ENCODE measurements around the gene HMGB2. TPM values are rescaled to one million over a fixed set of nuclear protein-coding genes. Genes with fewer than 3 reads are reported as not detected.

HMGB2 gene
- total RNA-seq (2022) (272 and 326 TPM in 2 replicates), Bru-seq, nascent RNA (percentile 99 among the genes with signal in this experiment), BruChase-seq, experiment 1, labeled RNA remaining after a 2-hour chase (percentile 100 among the genes with signal in this experiment), BruChase-seq, experiment 2, labeled RNA remaining after a 6-hour chase (percentile 100 among the genes with signal in this experiment)
- long read RNA-seq, transcript HMGB2-201 (5 exons, 1,889 nt) = major isoform, 294 of 411 reads
- long read RNA-seq, transcript HMGB2-203 (5 exons, 1,175 nt) = minor isoform, 31 of 411 reads
- long read RNA-seq, transcript HMGB2-202 (4 exons, 1,032 nt) = minor isoform, 5 of 411 reads
- long read RNA-seq, partial matches to known transcripts = 62 of 411 reads
- long read RNA-seq, other reads (novel, unspliced or antisense) = 19 of 411 reads

DNA sequence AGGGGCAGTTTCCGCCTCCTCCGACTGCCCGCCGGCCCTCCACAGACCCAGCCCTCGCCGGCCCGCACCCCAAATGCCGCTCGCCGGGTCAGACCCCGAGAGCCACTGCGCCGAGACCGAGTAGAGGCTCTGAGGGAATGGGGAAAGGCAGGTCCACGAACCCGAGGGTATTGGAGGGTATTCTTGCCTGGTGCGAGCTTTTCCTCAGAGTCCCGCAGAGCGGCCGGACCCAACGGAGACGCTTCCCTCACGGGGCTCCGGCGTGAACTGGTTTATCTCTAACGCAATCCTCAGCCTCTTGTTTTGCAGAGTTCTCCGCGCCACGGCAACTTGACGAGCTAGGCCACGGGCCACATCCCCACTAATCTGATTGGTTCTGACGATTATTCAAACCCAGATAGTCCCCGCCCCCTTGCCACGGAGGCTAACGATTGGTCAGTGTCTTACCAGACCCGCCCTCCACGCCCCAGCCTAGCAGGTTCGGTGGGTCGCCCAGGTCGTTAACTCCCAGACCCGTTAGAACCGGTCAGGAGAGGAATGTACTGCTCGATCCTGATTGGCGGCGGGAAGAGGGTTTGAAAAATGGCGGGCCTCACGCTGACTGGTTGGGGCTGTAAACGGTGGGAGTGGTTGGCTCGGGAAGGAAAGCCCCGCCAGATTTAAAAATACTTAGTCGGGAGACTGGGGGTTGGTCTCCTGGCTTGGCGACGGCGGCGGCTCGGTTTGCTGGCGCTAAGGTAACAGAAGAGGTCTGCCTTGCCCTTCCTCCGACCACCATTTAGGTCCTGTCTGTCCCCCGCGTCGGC, at the start of gene HMGB2:
HMGB2 (minus strand) TSS at position 274 of the 806 bp plus-strand sequence. CDS start 709 bp downstream, outside the sequence.
- peaks cover 53% of the 10 kb centered on the region for H3K36me3 Mint-ChIP-seq (ENCODE audit: insufficient read depth, unreplicated experiment)
- ChIA-PET CTCF (interaction anchor here (0.5 to 1.3 kb wide), 6 partner anchors 11 to 83 kb away, joined by 3 to 20 read pairs (median 4); partner anchors contain the start of gene SAP30), POLR2A (interaction anchor here (0.6 to 3.1 kb wide), 8 partner anchors 11 to 184 kb away, joined by 3 to 113 read pairs (median 9); partner anchors contain the start of genes GALNT7 and SAP30)
- peak; percentile 99 to 100 for DNase-seq
- no peaks in the 10 kb centered on the region for H3K27me3 Mint-ChIP-seq (ENCODE audit: insufficient read depth, unreplicated experiment)
- intact Hi-C loops (cut with micrococcal nuclease; ENCODE audit: unreplicated experiment) = loop anchor here (1.0 to 10.0 kb wide), 2 partner anchors 36 to 861 kb away; partner anchors contain the start of gene SAP30
- no peaks in the 10 kb centered on the region for H3K27me3 ChIP-seq (replicated peaks; ENCODE audit: control insufficient read depth, insufficient read depth, low read length)
- TF ChIP-seq, protein P1, sequence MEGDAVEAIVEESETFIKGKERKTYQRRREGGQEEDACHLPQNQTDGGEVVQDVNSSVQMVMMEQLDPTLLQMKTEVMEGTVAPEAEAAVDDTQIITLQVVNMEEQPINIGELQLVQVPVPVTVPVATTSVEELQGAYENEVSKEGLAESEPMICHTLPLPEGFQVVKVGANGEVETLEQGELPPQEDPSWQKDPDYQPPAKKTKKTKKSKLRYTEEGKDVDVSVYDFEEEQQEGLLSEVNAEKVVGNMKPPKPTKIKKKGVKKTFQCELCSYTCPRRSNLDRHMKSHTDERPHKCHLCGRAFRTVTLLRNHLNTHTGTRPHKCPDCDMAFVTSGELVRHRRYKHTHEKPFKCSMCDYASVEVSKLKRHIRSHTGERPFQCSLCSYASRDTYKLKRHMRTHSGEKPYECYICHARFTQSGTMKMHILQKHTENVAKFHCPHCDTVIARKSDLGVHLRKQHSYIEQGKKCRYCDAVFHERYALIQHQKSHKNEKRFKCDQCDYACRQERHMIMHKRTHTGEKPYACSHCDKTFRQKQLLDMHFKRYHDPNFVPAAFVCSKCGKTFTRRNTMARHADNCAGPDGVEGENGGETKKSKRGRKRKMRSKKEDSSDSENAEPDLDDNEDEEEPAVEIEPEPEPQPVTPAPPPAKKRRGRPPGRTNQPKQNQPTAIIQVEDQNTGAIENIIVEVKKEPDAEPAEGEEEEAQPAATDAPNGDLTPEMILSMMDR (IDR thresholded peaks at IDR 0.05; ENCODE audit: insufficient read depth in 1 of 2, low read depth in 1 of 2, low read length in 1 of 2, severe bottlenecking in 1 of 2, unreplicated experiment in 1 of 2) = no peak
- no peaks in the 10 kb centered on the region; the same call in 1 of the 2 replicates for H3K36me3 ChIP-seq (ENCODE audit: control insufficient read depth, insufficient read depth, low read length)
- H3K4me1 ChIP-seq = peaks cover 14% of the 10 kb centered on the region
- BruUV-seq (replicated peaks) = no TSS peak
- peak within 1 kb of the TSS; percentile 98 for H3K27ac Mint-ChIP-seq (ENCODE audit: unreplicated experiment)
- H3K4me3 ChIP-seq (ENCODE audit: low read depth, low read length) = peak within 1 kb of the TSS; percentile 84
- H3K9me3 ChIP-seq = no peaks in the 10 kb centered on the region
- H3K4me3 Mint-ChIP-seq (ENCODE audit: unreplicated experiment) = peak within 1 kb of the TSS; percentile 86
- no peaks in the 10 kb centered on the region for H3K9me3 Mint-ChIP-seq (ENCODE audit: unreplicated experiment)
- peaks cover 15% of the 10 kb centered on the region for H3K4me1 Mint-ChIP-seq (ENCODE audit: low read depth, unreplicated experiment)

DNA sequence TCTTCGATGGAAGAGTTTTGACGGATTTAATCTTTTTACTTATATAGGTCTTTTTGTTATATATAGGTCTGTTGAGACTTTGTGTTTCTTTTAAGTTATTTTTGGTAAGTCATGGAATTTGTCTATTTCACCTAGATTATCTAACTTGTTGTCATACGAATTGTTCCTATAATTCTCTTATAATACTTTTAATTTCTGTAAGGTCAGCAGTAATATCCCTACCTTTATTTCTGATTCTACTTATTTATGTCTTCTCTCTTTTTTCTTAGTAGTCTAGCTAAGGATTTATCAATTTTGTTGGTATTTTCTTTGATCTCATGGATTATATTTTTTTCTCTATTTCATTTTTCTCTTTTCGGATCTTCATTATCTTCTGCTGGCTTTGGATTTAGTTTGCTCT, 48.2 kb upstream of the HMGB2 start:
- Mint-ChIP-seq H3K36me3 (ENCODE audit: insufficient read depth, unreplicated experiment) (no peaks in the 10 kb centered on the region), H3K4me1 (ENCODE audit: low read depth, unreplicated experiment) (no peaks in the 10 kb centered on the region), H3K9me3 (ENCODE audit: unreplicated experiment) (no peaks in the 10 kb centered on the region), H3K4me3 (ENCODE audit: unreplicated experiment) (no peak overlapping the region), H3K27me3 (ENCODE audit: insufficient read depth, unreplicated experiment) (no peaks in the 10 kb centered on the region), H3K27ac (ENCODE audit: unreplicated experiment) (no peak overlapping the region)
- no TSS peak for BruUV-seq (replicated peaks)
- POLR2A ChIA-PET = no interaction called here
- Histone ChIP-seq H3K36me3 (ENCODE audit: control insufficient read depth, insufficient read depth, low read length) (no peaks in the 10 kb centered on the region), H3K4me3 (ENCODE audit: low read depth, low read length) (no peak overlapping the region), H3K9me3 (no peaks in the 10 kb centered on the region), H3K4me1 (no peaks in the 10 kb centered on the region), H3K27me3 (replicated peaks; ENCODE audit: control insufficient read depth, insufficient read depth, low read length) (no peaks in the 10 kb centered on the region)
- TF ChIP-seq, protein P1 (IDR thresholded peaks at IDR 0.05; ENCODE audit: insufficient read depth in 1 of 2, low read depth in 1 of 2, low read length in 1 of 2, severe bottlenecking in 1 of 2, unreplicated experiment in 1 of 2) = no peak
- DNase-seq = no peak
- intact Hi-C loops (cut with micrococcal nuclease; ENCODE audit: unreplicated experiment) = no loop called here
- CTCF ChIA-PET = no interaction called here

DNA sequence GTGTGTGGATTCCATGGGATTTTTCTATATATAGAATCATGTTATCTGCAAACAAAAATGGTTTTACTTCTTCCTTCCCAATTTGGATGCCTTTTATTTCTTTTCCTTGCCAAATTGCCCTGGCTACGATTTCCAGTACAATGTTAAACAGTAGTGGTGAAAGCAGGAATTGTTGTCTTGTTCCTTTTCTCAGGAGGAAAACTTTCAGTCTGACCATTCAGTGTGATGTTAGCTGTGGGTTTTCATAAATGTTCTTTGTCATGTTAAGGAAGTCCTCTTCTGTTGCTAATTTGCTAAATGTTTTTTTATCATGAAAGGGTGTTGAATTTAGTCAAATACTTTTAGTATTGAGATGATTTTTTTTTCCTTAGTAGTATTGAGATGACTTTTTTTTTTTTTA, 47.5 kb upstream of the HMGB2 start:
- no peaks in the 10 kb centered on the region for H3K4me1 Mint-ChIP-seq (ENCODE audit: low read depth, unreplicated experiment)
- Histone ChIP-seq H3K9me3 (no peaks in the 10 kb centered on the region), H3K4me3 (ENCODE audit: low read depth, low read length) (no peak overlapping the region), H3K36me3 (ENCODE audit: control insufficient read depth, insufficient read depth, low read length) (no peaks in the 10 kb centered on the region), H3K4me1 (no peaks in the 10 kb centered on the region), H3K27me3 (replicated peaks; ENCODE audit: control insufficient read depth, insufficient read depth, low read length) (no peaks in the 10 kb centered on the region)
- POLR2A ChIA-PET = interaction anchor here (0.7 kb wide), 1 partner anchor 9 kb away, joined by 4 read pairs; no protein-coding TSS in a partner anchor
- BruUV-seq (replicated peaks) = no TSS peak
- TF ChIP-seq, protein P1 (IDR thresholded peaks at IDR 0.05; ENCODE audit: insufficient read depth in 1 of 2, low read depth in 1 of 2, low read length in 1 of 2, severe bottlenecking in 1 of 2, unreplicated experiment in 1 of 2) = no peak
- H3K4me3 Mint-ChIP-seq (ENCODE audit: unreplicated experiment) = no peak overlapping the region
- H3K27me3 Mint-ChIP-seq (ENCODE audit: insufficient read depth, unreplicated experiment) = no peaks in the 10 kb centered on the region
- H3K27ac Mint-ChIP-seq (ENCODE audit: unreplicated experiment) = no peak overlapping the region
- CTCF ChIA-PET = interaction anchor here (0.7 kb wide), 1 partner anchor 445 kb away, joined by 3 read pairs; no protein-coding TSS in a partner anchor
- intact Hi-C loops (cut with micrococcal nuclease; ENCODE audit: unreplicated experiment) = no loop called here
- no peaks in the 10 kb centered on the region for H3K9me3 Mint-ChIP-seq (ENCODE audit: unreplicated experiment)
- DNase-seq = no peak
- H3K36me3 Mint-ChIP-seq (ENCODE audit: insufficient read depth, unreplicated experiment) = no peaks in the 10 kb centered on the region

Data from Caco-2 (cell line).